A549 treated with dexamethasone at 1 μM for 4 hours (cell line): Measurements from ENCODE around the gene MS4A12. TPM values are rescaled to one million over a fixed set of nuclear protein-coding genes. Genes with fewer than 3 reads are reported as not detected.

Experiments
- total RNA-seq: library from RNA; stranded (reverse); fragments of 200-300 nt; extraction: Qiagen RNA extraction; gene quantifications from 5 replicates; pipeline ENCODE4 v1.2.3, GENCODE V29; 2022

The MS4A12 gene
- not detected in 5 replicates for total RNA-seq

GRCh38 chr11:60492488-60493009, at the start of gene MS4A12:
Gene MS4A12 (plus strand): TSS chr11:60492778. CDS start chr11:60497319, 4,541 bp downstream.

GRCh38 chr11:60455531-60456042, 37.0 kb upstream of the MS4A12 start, which contains the start of gene MS4A1:
Gene MS4A1 (plus strand): TSS chr11:60455847. CDS start chr11:60462375, 6,528 bp downstream.

GRCh38 chr11:60515144-60515855, 22.7 kb downstream of the MS4A12 start, which contains the start of gene MS4A13:
Gene MS4A13 (plus strand): TSS chr11:60515392. CDS start chr11:60518084, 2,692 bp downstream.

Other genes starting within 250 kb of the MS4A12 start
- not detected in 5 replicates for gene MS4A4E, start 249.6 kb upstream of the MS4A12 start, total RNA-seq
- gene MS4A4A, start 212.1 kb upstream of the MS4A12 start, total RNA-seq, result not detected in 5 replicates
- not detected in 5 replicates for gene MS4A6E, start 165.5 kb upstream of the MS4A12 start, total RNA-seq
- not detected in 5 replicates for gene MS4A7, start 114.2 kb upstream of the MS4A12 start, total RNA-seq
- not detected in 5 replicates for gene MS4A14, start 96.3 kb upstream of the MS4A12 start, total RNA-seq
- gene MS4A5, start 63.2 kb upstream of the MS4A12 start, total RNA-seq, result not detected in 5 replicates
- gene MS4A1, start 36.9 kb upstream of the MS4A12 start, total RNA-seq, result not detected in 5 replicates
- not detected in 5 replicates for gene MS4A13, start 22.6 kb downstream of the MS4A12 start, total RNA-seq
- gene MS4A8, start 206.8 kb downstream of the MS4A12 start, total RNA-seq, result not detected in 5 replicates
- not detected in 5 replicates for gene MS4A18, start 231.9 kb downstream of the MS4A12 start, total RNA-seq